HepG2 (cell line): Measurements from ENCODE around the gene MAP2K3. TPM values are rescaled to one million over a fixed set of nuclear protein-coding genes. Genes with fewer than 3 reads are reported as not detected.

ENCODE experiments used
- polyA plus RNA-seq, 8 experiments: library from polyadenylated mRNA; depleted of rRNA in 3 of 8; stranded (reverse) in 7 of 8; unstranded in 1 of 8; fragments of >200 nt; fragmentation: Illumina TruSeq in 4 of 8; extraction: Trizol in 4 of 8; gene quantifications; 2 replicates each; pipeline versions ENCODE4 v1.2.1 to v1.2.3, GENCODE V29; 2011 to 2016; ENCODE audit warnings: low read depth in 4 of 8, missing spikeins in 1 of 8, mixed read lengths in 1 of 8; ENCODE audit not compliant: insufficient read depth in 1 of 8
- total RNA-seq, 5 experiments: library from RNA; depleted of rRNA; stranded (reverse); fragments of >200 nt; fragmentation: Illumina TruSeq; extraction: Trizol; gene quantifications; 2 replicates each; pipeline ENCODE4 v1.2.3, GENCODE V29; 2016; ENCODE audit warnings: low read depth in 1 of 5

MAP2K3 gene
- total and polyA plus RNA-seq, 2 of the 13 experiments (the other 11 are each of a cell fraction or from before 2014, with no cell fraction given), result 20.5 to 27.4 TPM

Other genes with a start within 250 kb of the MAP2K3 start
- gene USP22, start 241.7 kb upstream of the MAP2K3 start, total RNA-seq (2016; rRNA removed; fragmentation: Illumina TruSeq; extraction: Trizol), result 130 and 131 TPM in 2 replicates
- gene USP22, start 241.7 kb upstream of the MAP2K3 start, polyA plus RNA-seq (2011; rRNA removed), result 98.0 and 124 TPM in 2 replicates
- gene DHRS7B, start 157.7 kb upstream of the MAP2K3 start, total RNA-seq (2016; rRNA removed; fragmentation: Illumina TruSeq; extraction: Trizol), result 24.3 and 35.8 TPM in 2 replicates
- 20.0 TPM in 2 replicates for gene DHRS7B, start 157.7 kb upstream of the MAP2K3 start, polyA plus RNA-seq (2011; rRNA removed)
- gene TMEM11, start 70.5 kb upstream of the MAP2K3 start, total RNA-seq (2016; rRNA removed; fragmentation: Illumina TruSeq; extraction: Trizol), result 18.7 and 21.3 TPM in 2 replicates
- 32.0 and 35.0 TPM in 2 replicates for gene TMEM11, start 70.5 kb upstream of the MAP2K3 start, polyA plus RNA-seq (2011; rRNA removed)
- 0.31 and 0.45 TPM in 2 replicates for gene NATD1, start 31.3 kb upstream of the MAP2K3 start, total RNA-seq (2016; rRNA removed; fragmentation: Illumina TruSeq; extraction: Trizol)
- 2.3 and 2.9 TPM in 2 replicates for gene NATD1, start 31.3 kb upstream of the MAP2K3 start, polyA plus RNA-seq (2011; rRNA removed)
- gene KCNJ12, start 91.6 kb downstream of the MAP2K3 start, total RNA-seq (2016; rRNA removed; fragmentation: Illumina TruSeq; extraction: Trizol), result not detected in 2 replicates
- not detected in 2 replicates for gene KCNJ12, start 91.6 kb downstream of the MAP2K3 start, polyA plus RNA-seq (2011; rRNA removed)